Right renal cortex interstitium (tissue), 3 donors: ENCODE results near the gene ATOH8. TPM values are rescaled to one million over a fixed set of nuclear protein-coding genes. Genes with fewer than 3 reads are reported as not detected.

Experiments
- DNase-seq, 3 donors: peaks; one replicate each; pipeline ENCODE4 v3.0.0-alpha.2; 2013; ENCODE audit warnings: low read depth in 3 of 3, low spot score in 2 of 3
- polyA plus RNA-seq, 3 donors: library from polyadenylated mRNA; unstranded; fragments of 120-200 nt; gene quantifications; one replicate each; pipeline ENCODE4 v1.2.1, GENCODE V29; 2013; ENCODE audit not compliant: insufficient read length in 3 of 3

Gene ATOH8
- polyA plus RNA-seq, 3 donors = 11.0 to 12.9 (median 11.2) TPM

GRCh38 chr2:85750587-85751575 is 2.9 kb upstream of the ATOH8 start:
- DNase-seq = no peak

GRCh38 chr2:85751627-85752026 is 2.2 kb upstream of the ATOH8 start:
- DNase-seq = no peak

DNA sequence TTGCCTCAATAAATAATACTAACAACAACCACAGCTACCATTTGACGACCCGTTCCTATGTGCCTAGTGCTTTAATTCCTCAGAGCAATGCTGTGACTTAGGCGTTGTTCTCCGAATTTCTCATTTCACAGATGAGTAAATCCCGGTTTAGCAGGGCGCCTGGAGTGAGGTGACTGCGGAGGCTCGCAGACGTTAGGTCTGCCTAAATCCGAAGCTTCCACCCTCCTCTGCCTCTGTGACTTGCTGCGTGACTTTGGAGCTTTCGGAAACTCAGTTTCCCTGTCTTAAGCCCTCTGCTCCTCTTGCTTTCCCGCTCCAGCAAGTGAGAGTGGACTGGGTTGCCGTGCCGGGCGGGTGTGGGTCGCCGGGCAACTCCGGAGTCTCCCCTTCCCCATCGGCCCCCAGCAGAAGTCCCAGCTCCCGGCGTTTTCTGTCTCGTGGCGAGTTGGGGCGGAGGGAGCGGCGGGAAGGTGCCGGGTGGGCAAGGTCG is 711 bp upstream of the ATOH8 start:
- DNase-seq = no peak

GRCh38 chr2:85754313-85755095 is 713 bp downstream of the ATOH8 start:
- no peak for DNase-seq

DNA sequence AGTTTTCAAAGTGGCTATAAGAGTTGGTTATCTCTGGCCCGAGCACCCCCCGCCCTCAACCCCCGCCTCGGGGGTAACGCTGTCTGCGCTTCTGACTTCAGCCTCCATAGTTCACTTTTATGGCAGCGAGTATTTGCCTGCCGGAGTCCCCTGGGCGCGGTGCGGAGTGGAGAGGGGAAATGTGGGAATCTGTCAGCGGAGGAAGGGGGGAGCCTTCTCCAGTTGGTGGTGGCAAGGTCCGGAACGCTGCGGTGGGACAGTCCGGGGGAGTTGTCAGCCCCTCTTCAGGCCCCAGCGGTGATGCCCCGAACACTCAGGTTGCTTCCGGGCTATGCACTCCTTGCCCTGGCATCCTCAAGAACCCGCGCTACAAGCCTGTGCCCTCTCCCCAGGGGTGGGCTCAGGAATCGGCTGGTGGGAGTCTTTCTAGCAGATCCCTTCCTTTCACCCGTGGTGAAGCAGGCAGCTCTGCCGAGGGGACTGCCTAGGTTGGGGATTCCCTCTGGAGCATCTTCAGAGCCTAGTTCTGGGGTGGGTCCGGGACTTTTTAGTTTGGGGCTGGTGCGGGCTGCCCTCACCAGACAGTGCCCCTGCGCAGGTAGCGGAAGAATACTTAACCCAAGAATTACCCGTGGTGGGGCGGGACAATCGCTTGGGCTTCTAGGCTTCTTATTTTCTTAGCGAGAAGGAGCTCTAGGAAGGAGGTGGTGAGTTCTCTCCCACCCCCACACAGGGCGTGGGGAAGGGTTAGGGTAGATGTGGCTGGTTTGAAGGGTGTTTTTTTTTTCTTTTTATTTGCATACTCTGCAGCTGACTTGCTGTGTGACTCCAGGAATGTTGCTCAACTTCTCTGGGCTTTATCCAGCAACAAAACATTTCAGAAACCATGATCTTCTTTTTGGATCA is 1.6 kb downstream of the ATOH8 start:
- no peak for DNase-seq

DNA sequence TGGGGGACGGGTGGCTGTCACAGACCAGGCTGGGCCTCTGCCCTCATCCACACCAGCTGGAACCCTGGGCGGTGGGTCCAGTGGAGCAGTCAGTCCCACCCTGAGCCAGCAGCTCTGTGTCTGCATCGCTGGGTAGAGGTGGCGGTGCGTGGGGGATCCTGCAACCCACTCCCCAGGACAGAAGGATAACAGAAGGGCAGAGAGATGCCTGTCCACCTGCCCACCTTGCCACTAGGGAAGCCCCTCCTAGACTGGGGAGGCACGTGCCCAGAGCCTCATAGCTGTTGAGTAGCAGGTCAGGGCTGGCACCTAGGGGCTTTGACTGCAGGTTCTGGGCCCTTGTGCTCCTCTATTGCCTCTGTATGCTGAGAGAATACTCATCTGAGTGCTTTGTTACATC is 2.4 kb downstream of the ATOH8 start:
- no peak for DNase-seq

GRCh38 chr2:85756822-85757435 is 3.1 kb downstream of the ATOH8 start:
- DNase-seq = no peak

- no peak for DNase-seq
These were observed 4.1 kb downstream of the ATOH8 start for GRCh38 chr2:85757860-85758259.

DNA sequence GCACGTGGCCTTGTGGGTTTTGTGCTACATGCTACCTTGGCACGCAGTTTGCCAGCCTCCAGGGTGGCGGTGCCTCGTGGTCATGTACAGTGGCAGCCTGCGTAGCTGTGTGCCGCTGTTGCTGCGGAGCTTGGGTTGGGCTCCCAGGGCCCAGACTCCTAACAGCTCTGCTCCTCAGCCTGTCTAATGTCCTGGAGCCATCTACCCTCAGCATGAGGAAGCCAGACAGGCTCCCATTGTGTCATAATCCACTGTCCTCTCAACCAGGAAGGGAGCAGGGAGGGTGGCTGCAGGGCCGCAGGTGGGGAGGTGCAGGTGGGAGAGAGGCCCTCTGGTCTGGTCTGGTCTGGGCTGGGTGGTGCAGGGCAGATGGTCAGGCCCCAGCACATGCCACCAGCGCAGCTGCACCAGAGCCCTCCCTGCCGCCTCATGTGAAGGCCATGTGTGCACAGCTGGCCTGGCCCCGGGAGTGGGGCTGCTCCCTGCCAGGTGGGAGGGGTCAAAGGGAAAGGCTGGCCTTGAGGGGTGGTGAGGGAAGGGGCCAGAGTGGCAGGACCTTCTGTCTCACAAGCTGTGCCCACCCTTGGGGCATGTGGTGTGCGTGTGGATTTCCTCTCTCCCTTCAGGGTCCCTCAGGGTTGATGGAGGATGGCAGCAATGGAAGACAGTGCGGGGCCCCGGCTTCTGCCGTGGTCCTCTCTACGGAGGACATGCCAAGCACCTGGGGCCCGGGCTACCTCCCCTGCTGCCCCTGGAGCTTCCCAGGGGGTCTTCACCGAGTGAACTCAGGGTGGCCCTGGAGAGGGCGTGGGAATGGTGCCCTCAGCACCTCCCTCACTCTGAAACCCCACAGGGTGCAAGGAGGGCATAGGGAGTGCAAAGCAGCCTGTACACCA is 4.8 kb downstream of the ATOH8 start:
- DNase-seq = no peak

GRCh38 chr2:85759257-85759613 is 5.4 kb downstream of the ATOH8 start:
- DNase-seq = no peak

DNA sequence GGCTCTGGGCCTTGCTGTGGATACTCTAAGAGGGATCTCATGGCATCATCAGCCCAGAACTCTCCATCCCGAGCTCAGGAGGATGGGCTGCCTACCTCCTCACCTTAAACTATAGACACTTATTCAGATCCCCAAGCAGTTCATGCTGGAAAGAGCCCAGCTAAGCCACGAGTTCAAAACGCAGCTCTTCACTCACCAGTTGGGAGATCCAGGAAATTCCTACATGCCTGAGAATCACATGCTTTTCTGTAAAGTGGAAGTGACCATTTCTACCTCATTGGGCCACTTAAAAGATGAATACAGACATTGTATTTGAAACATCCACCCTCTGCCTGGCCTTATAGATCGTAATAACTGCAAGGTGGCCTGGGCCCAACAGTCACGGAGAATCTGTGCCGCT is 6.6 kb downstream of the ATOH8 start:
- no peak for DNase-seq

DNA sequence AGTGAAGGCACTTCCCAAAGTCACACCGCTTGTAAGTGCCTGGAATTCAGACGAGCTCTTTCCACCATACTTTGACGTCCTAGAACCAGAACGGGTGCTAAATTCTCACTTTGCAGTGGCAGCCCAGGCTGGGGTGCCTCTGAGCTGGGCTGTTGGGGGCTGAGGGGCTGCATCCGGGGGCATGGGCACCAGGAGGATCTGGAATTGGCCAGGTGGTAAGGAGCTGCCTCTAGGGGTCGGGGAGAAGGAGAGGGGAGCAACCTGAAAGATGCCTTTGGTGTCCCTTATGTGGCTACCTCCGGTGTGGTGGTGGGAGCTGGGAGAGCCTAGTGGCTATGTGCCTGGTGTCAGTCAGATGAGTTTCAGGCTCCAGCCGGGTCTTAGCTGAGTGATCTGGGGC is 7.1 kb downstream of the ATOH8 start:
- no peak for DNase-seq

GRCh38 chr2:85761512-85761944 is 7.7 kb downstream of the ATOH8 start:
- no peak for DNase-seq

DNA sequence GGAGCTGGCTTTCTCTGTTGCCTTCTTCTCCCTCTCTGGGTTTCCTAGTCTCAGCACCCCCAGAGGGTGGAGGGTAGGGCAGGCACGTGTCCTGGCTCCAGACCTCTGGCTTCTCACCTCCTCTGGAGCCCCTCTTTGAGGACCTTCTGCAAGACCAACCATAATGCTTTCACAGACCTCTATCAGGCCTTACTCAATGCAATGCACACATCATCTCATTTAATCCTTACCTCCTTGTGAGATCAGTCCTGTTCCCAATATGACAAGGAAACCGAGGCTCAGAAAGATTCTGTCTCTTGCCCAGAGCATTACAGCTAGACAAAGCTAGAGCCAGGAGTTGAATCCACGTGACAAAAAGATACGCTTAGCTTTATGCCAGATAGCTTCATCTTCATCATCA is 8.2 kb downstream of the ATOH8 start:
- no peak for DNase-seq

- DNase-seq = no peak
These were observed 9.3 kb downstream of the ATOH8 start for GRCh38 chr2:85763132-85763531.

GRCh38 chr2:85763831-85764230 is 10.0 kb downstream of the ATOH8 start:
- DNase-seq = no peak

DNA sequence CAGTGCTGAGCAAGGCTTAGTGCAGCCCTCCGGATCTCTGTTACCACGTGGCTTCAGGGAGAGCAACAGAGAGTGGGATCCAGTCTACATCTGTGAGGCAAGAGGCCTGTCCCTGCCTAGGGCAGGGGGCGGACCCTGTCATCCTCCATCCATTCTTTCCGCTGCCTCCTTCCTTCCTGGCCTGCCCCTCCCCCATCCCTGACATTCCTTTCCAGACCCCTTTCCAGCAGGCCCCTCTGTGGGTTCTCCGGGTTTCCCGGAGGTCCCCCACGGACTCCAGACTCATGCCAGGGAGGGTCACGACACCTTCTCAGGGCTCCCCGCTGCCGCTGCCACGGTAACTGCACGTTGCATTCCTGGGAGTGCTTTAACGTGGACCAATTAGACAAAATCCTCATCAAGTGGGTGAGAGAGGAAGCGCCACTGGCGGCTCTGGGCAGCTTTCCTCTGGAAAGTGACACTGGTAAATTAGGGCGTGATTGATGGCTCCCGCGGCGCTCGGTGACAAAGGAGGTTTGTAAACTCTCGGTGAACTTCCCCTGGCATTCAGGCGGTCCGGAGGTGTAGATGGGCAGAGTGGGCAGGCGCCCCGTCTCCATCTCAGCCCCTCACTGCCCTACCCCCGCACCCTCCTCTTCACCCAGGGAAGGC is 11.4 kb downstream of the ATOH8 start:
- DNase-seq = peak in 1 of 3 donors; percentile 72

DNA sequence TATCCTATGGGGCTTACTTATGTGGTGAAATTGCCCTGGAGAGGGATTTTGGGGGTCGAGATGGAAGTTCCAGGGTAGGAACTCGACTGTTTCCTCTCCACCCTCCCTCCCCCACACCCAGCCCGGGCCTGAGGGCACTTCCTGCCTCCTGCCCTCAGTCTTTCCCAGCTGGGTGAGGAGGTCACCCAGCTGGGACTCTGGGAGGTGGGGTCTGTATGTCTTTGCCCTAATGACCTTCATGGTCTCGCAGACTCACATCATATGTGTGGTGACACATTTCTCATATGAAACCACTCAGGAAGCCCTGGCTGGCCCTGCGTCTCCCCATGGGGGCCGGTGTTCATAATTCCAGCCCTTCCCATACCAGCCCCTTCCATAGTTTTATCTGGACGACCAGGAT is 12.4 kb downstream of the ATOH8 start:
- no peak for DNase-seq
